ENCODE data around the gene EXO1. TPM values are rescaled to one million over a fixed set of nuclear protein-coding genes. Genes with fewer than 3 reads are reported as not detected.

The EXO1 gene
- total RNA-seq, 6 donors from 2014 or later = 0.59 to 4.3 (median 1.8) TPM; not detected in 1

DNA sequence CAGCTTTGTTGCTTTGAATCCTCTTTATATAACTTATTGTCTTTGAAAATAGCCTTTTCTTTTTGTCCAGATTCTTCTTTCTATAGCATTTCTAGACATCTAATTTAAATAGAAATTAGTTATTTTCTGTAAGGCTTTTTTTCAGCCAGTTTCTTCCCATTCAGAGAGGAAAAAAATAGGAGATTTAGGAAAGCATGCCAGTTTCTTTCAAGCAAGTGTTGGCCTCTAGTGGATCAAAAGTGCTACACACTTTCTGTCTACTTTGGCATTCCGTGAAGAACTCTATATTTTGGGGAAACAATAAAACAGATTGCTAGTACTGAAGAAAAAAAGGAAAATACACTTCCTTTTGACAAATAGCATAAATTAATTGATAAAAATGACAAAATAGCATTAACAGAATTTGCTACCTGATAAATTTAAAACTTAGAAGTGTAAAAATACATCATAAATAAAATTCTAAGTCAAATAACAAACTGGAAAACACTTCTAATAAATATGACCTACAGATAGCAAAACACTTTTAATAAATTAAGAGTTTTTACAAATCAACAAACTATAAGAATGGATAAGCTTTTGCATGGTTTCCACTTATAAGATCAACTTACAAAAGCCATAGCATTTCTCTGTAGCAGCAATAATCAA, 13.1 kb upstream of the EXO1 start:
- Histone ChIP-seq H3K27me3 (no peaks in the 10 kb centered on the region), H3K27ac (no peak overlapping the region), H3K4me1 (no peaks in the 10 kb centered on the region), H3K4me3 (no peak overlapping the region), H3K9me3 (no peaks in the 10 kb centered on the region), H3K36me3 (no peaks in the 10 kb centered on the region)
- DNase-seq (no peak), ATAC-seq (ENCODE audit: low FRiP score in 2 of 2) (no peak)
- 0 to 3% methylated on average over 1 of the region's 1 CpG for WGBS, 2 donors
- TF ChIP-seq, protein P1, sequence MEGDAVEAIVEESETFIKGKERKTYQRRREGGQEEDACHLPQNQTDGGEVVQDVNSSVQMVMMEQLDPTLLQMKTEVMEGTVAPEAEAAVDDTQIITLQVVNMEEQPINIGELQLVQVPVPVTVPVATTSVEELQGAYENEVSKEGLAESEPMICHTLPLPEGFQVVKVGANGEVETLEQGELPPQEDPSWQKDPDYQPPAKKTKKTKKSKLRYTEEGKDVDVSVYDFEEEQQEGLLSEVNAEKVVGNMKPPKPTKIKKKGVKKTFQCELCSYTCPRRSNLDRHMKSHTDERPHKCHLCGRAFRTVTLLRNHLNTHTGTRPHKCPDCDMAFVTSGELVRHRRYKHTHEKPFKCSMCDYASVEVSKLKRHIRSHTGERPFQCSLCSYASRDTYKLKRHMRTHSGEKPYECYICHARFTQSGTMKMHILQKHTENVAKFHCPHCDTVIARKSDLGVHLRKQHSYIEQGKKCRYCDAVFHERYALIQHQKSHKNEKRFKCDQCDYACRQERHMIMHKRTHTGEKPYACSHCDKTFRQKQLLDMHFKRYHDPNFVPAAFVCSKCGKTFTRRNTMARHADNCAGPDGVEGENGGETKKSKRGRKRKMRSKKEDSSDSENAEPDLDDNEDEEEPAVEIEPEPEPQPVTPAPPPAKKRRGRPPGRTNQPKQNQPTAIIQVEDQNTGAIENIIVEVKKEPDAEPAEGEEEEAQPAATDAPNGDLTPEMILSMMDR (IDR thresholded peaks at IDR 0.05) = peak in 5 of 6 experiments; percentile 27 to 46 (median 41)
- no peak for TF ChIP-seq POLR2A (IDR thresholded peaks at IDR 0.05)

DNA sequence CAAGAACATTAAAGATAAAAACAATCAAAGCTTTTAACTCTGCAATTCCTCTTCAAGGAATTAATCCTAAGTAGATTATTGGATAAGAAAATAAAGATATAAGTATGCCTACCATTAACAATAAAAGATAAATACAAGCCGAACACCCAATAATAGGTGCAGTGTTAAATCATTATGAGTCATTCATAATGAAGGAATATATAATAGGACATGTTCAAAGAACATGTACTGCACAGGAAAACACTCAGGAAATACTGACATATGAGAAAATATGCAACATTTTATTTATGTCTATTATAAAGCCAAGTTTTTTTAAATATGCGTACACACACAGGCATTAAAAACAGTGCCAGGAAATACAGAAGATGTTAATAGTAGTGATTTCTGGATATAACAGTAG, 11.1 kb upstream of the EXO1 start:
- Histone ChIP-seq H3K27ac (no peak overlapping the region), H3K9me3 (no peaks in the 10 kb centered on the region), H3K4me1 (no peaks in the 10 kb centered on the region), H3K27me3 (no peaks in the 10 kb centered on the region), H3K4me3 (no peak overlapping the region), H3K36me3 (no peaks in the 10 kb centered on the region)
- 88 to 98% methylated on average over 2 of the region's 2 CpGs for WGBS, 2 donors
- no peak for DNase-seq
- ATAC-seq (ENCODE audit: low FRiP score in 2 of 2) = no peak
- no peak for TF ChIP-seq POLR2AphosphoS5 (IDR thresholded peaks at IDR 0.05)

DNA sequence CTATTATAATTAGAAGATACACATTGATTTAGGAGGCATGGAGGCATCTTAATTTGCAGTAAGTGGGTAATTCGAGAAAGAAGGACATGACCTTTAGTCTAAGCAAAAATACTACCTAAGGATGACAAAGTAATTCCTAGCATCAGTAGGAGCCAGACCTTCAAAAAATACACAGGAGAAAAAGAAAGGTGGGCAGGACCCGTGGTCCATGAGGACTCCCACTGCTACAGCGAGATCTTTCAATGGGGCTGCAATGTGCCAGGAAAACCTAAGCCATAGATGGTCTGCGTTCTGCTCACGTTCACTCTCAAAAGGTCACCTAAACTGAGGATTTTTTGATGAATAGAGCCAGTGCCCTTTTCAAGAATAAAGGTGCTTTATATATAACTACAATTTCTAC, 10.6 kb upstream of the EXO1 start:
- ATAC-seq (ENCODE audit: low FRiP score in 2 of 2) = no peak
- H3K4me1 ChIP-seq = no peaks in the 10 kb centered on the region
- no peak overlapping the region for H3K27ac ChIP-seq
- WGBS, 2 donors = 84 to 92% methylated on average over 5 of the region's 5 CpGs
- no peak overlapping the region for H3K4me3 ChIP-seq
- TF ChIP-seq, protein P1 (IDR thresholded peaks at IDR 0.05) = no peak
- TF ChIP-seq EP300 (IDR thresholded peaks at IDR 0.05) = no peak
- no peak for TF ChIP-seq POLR2AphosphoS5 (IDR thresholded peaks at IDR 0.05)
- TF ChIP-seq POLR2A (IDR thresholded peaks at IDR 0.05) = no peak
- DNase-seq = no peak
- H3K9me3 ChIP-seq = no peaks in the 10 kb centered on the region
- H3K27me3 ChIP-seq = no peaks in the 10 kb centered on the region
- H3K36me3 ChIP-seq = no peaks in the 10 kb centered on the region

DNA sequence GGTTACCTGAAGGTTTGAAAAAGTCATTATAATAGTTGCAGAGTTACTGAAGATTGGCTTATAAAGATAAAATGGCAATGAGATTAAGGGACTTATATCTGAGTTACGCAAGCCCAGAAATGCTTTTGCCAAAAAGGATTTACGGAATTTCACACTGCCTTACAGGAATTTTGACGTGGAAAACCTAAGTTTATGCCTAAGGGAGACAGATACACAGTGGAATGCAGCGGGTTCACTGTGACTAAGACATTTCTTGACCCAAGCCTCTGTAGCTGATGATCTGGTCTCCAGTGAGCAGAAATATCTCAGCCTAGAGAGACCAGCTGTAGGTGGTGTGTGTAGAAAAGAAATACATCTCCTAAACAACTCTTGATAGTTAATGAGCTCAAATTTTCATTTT, 10.1 kb upstream of the EXO1 start:
- H3K27me3 ChIP-seq = no peaks in the 10 kb centered on the region
- H3K4me1 ChIP-seq = no peaks in the 10 kb centered on the region
- no peak for DNase-seq
- no peak for TF ChIP-seq POLR2A (IDR thresholded peaks at IDR 0.05)
- TF ChIP-seq, protein P1 (IDR thresholded peaks at IDR 0.05) = no peak
- TF ChIP-seq POLR2AphosphoS5 (IDR thresholded peaks at IDR 0.05) = no peak
- TF ChIP-seq EP300 (IDR thresholded peaks at IDR 0.05) = no peak
- H3K36me3 ChIP-seq = no peaks in the 10 kb centered on the region
- ATAC-seq (ENCODE audit: low FRiP score in 2 of 2) = no peak
- no peak overlapping the region for H3K27ac ChIP-seq
- 75 to 84% methylated on average over 4 of the region's 4 CpGs for WGBS, 2 donors
- no peak overlapping the region for H3K4me3 ChIP-seq
- no peaks in the 10 kb centered on the region for H3K9me3 ChIP-seq

DNA sequence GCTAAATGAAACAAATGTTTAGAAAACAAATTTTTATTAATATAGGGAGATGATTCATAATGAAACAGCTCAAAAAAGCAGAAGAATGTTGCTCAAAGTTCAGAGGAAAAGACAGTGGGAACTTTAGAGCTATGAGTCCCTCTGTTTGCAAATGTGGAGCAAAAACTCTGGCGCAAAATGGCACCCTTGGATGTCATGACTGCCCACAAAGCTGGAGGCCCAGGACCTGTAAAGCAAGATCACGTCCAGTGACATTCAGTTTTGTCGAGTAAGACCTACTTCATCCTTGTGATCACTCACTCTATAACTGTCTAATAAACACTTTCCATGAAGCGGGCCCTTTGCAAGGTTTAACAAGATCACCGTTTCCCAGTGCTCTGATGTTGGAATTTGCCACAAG, 9.1 kb upstream of the EXO1 start:
- TF ChIP-seq POLR2A (IDR thresholded peaks at IDR 0.05) (no peak), POLR2AphosphoS5 (IDR thresholded peaks at IDR 0.05) (no peak), EP300 (IDR thresholded peaks at IDR 0.05) (no peak)
- TF ChIP-seq, protein P1 (IDR thresholded peaks at IDR 0.05) = no peak
- Histone ChIP-seq H3K4me3 (no peak overlapping the region), H3K36me3 (no peaks in the 10 kb centered on the region), H3K9me3 (no peaks in the 10 kb centered on the region), H3K27ac (no peak overlapping the region), H3K4me1 (no peaks in the 10 kb centered on the region), H3K27me3 (no peaks in the 10 kb centered on the region)
- ATAC-seq (ENCODE audit: low FRiP score in 2 of 2) (no peak), DNase-seq (no peak)
- 92% methylated on average over 5 of the region's 5 CpGs for WGBS, 2 donors

Measured in upper lobe of left lung (tissue), 6 donors.